CD14-positive monocyte (primary cell): Measurements from ENCODE around the gene MEX3A. TPM values are rescaled to one million over a fixed set of nuclear protein-coding genes. Genes with fewer than 3 reads are reported as not detected.

Source experiments
- DNase-seq, 3 donors: peaks; one replicate each; pipeline ENCODE4 v3.0.0-alpha.2; 2011 to 2022
- H2AFZ ChIP-seq: 2 replicates; pipeline ENCODE4 v1.6.0; 2012; ENCODE audit warnings: mild to moderate bottlenecking, low read depth, low read length, inconsistent platforms; ENCODE audit not compliant: insufficient read depth, poor library complexity, severe bottlenecking
- H3K27ac ChIP-seq, 2 donors: 1 replicate in 1 of 2; 2 replicates in 1 of 2; pipeline ENCODE4 v1.5.1; 2012 to 2013; ENCODE audit warnings: low read length in 2 of 2, control low read depth in 1 of 2, inconsistent platforms in 1 of 2, low read depth in 1 of 2, mild to moderate bottlenecking in 1 of 2
- H3K27me3 ChIP-seq, 2 donors: one replicate each; pipeline versions ENCODE4 v1.6.0 to v1.6.1; 2011 to 2013; ENCODE audit warnings: low read length in 2 of 2; ENCODE audit not compliant: control insufficient read depth in 2 of 2, insufficient read depth in 2 of 2
- H3K36me3 ChIP-seq, 2 donors: replicated peaks in 1 of 2; 1 replicate in 1 of 2; 2 replicates in 1 of 2; pipeline versions ENCODE4 v1.5.1 to v1.6.1; 2012 to 2013; ENCODE audit warnings: low read length in 2 of 2, control low read depth in 1 of 2, inconsistent platforms in 1 of 2, mild to moderate bottlenecking in 1 of 2; ENCODE audit not compliant: insufficient read depth in 2 of 2, control insufficient read depth in 1 of 2
- H3K4me1 ChIP-seq, 2 donors: 1 replicate in 1 of 2; 2 replicates in 1 of 2; pipeline versions ENCODE4 v1.5.1 to v1.6.1; 2012 to 2013; ENCODE audit warnings: low read length in 2 of 2, control low read depth in 1 of 2, inconsistent platforms in 1 of 2, mild to moderate bottlenecking in 1 of 2, moderate library complexity in 1 of 2; ENCODE audit not compliant: insufficient read depth in 2 of 2, control insufficient read depth in 1 of 2
- H3K4me2 ChIP-seq: replicated peaks from 2 replicates; pipeline ENCODE3; 2012; ENCODE audit warnings: low read length, moderate library complexity, mild to moderate bottlenecking; ENCODE audit not compliant: poor library complexity, severe bottlenecking; ENCODE audit errors: extremely low read depth
- H3K4me3 ChIP-seq, 3 experiments: fragments of 200-600 bp in 1 of 3; sonication (generic) in 1 of 3; replicated peaks in 1 of 3; 1 replicate in 2 of 3; 2 replicates in 1 of 3; pipeline ENCODE4 v1.5.1; 2011 to 2013; ENCODE audit warnings: low read length in 3 of 3, mild to moderate bottlenecking in 3 of 3, control low read depth in 2 of 3, low read depth in 2 of 3, inconsistent platforms in 1 of 3, moderate library complexity in 1 of 3
- H3K79me2 ChIP-seq: 2 replicates; pipeline ENCODE4 v1.6.0; 2012; ENCODE audit warnings: mild to moderate bottlenecking, control low read depth, inconsistent platforms, low read length, moderate library complexity; ENCODE audit not compliant: insufficient read depth
- H3K9ac ChIP-seq: 2 replicates; pipeline ENCODE4 v1.6.0; 2017; ENCODE audit warnings: low read length, mild to moderate bottlenecking; ENCODE audit not compliant: insufficient read depth, poor library complexity, severe bottlenecking
- H3K9me3 ChIP-seq, 2 donors: replicated peaks in 1 of 2; 1 replicate in 1 of 2; 2 replicates in 1 of 2; pipeline versions ENCODE4 v1.5.1 to v1.6.1; 2012 to 2013; ENCODE audit warnings: low read length in 2 of 2, control low read depth in 1 of 2; ENCODE audit not compliant: control insufficient read depth in 1 of 2, insufficient read depth in 1 of 2
- H4K20me1 ChIP-seq: 2 replicates; pipeline ENCODE4 v1.6.0; 2012; ENCODE audit warnings: mild to moderate bottlenecking, low read length, control low read depth, moderate library complexity; ENCODE audit not compliant: insufficient read depth
- H3K27ac Mint-ChIP-seq, 7 donors: one replicate each; pipeline ENCODE4 v1.8.0; 2020; ENCODE audit warnings: mild to moderate bottlenecking in 7 of 7, mixed read lengths in 7 of 7, moderate library complexity in 6 of 7, inconsistent platforms in 2 of 7
- H3K27me3 Mint-ChIP-seq, 3 donors: one replicate each; pipeline ENCODE4 v1.8.0; 2021 to 2022; ENCODE audit warnings: low read depth in 3 of 3, mild to moderate bottlenecking in 3 of 3, mixed read lengths in 3 of 3, moderate library complexity in 3 of 3, inconsistent platforms in 1 of 3
- H3K36me3 Mint-ChIP-seq, 2 donors: one replicate each; pipeline ENCODE4 v1.8.0; 2020; ENCODE audit warnings: mixed read lengths in 2 of 2, inconsistent platforms in 1 of 2, mild to moderate bottlenecking in 1 of 2
- H3K4me1 Mint-ChIP-seq: one replicate; pipeline ENCODE4 v1.8.0; 2020; ENCODE audit warnings: mild to moderate bottlenecking, mixed read lengths
- H3K4me3 Mint-ChIP-seq, 2 donors: one replicate each; pipeline ENCODE4 v1.8.0; 2020; ENCODE audit warnings: mild to moderate bottlenecking in 2 of 2, mixed read lengths in 2 of 2, moderate library complexity in 1 of 2
- H3K9me3 Mint-ChIP-seq, 7 donors: one replicate each; pipeline ENCODE4 v1.8.0; 2020 to 2022; ENCODE audit warnings: mixed read lengths in 7 of 7, mild to moderate bottlenecking in 6 of 7, moderate library complexity in 6 of 7, inconsistent platforms in 2 of 7
- WGBS: methylation state at CpG from one replicate; pipeline ENCODE4 v1.1.5; 2013; ENCODE audit warnings: missing lambda C conversion rate; ENCODE audit not compliant: insufficient coverage; 5-methylcytosine and 5-hydroxymethylcytosine counted together
- intact Hi-C, 2 donors: fragments of 100-400 bp; cut with micrococcal nuclease; formaldehyde crosslinking; loops; one replicate each; pipeline versions ENCODE4 v1.15.0 to v1.15.1; 2023
- polyA plus RNA-seq, 3 donors: library from polyadenylated mRNA; depleted of rRNA in 1 of 3; unstranded in 2 of 3; stranded (reverse) in 1 of 3; fragments of 300-500 nt in 2 of 3; fragments of >200 nt in 1 of 3; fragmentation: Illumina TruSeq in 2 of 3; gene quantifications; 1 replicate in 2 of 3; 2 replicates in 1 of 3; pipeline ENCODE4 v1.2.3, GENCODE V29; 2012 to 2021
- TF ChIP-seq, protein P1 (sequence below): fragments of 200-600 bp; IDR thresholded peaks from one replicate; pipeline ENCODE4 v1.8.0; 2022; ENCODE audit warnings: antibody characterized with exemption, mild to moderate bottlenecking

The MEX3A gene
- polyA plus RNA-seq, 3 donors, result not detected

DNA sequence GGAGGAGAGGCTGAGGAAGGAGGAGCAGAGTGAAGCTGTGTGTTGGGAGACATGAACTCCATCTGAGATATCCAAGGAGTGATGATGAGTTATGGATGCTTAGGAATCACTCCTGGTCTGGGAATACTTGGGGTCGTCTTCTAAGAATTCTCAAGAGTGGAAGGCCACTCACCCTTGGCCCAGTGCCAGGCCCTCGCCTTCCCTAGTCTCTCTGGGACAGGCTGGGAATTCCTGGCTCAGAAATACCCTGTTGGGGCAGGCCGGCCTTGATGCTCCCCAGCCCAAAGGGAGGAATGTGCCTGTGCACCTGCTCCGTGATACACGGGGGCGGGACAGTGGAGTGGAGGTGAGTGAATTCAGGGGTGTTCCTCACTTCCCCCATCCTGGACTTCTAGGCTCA, 19.6 kb upstream of the MEX3A start:
- peaks cover 22 to 26% of the 10 kb centered on the region in 2 donors for H3K36me3 Mint-ChIP-seq
- no peak for DNase-seq
- H3K4me2 ChIP-seq, result no peak overlapping the region

DNA sequence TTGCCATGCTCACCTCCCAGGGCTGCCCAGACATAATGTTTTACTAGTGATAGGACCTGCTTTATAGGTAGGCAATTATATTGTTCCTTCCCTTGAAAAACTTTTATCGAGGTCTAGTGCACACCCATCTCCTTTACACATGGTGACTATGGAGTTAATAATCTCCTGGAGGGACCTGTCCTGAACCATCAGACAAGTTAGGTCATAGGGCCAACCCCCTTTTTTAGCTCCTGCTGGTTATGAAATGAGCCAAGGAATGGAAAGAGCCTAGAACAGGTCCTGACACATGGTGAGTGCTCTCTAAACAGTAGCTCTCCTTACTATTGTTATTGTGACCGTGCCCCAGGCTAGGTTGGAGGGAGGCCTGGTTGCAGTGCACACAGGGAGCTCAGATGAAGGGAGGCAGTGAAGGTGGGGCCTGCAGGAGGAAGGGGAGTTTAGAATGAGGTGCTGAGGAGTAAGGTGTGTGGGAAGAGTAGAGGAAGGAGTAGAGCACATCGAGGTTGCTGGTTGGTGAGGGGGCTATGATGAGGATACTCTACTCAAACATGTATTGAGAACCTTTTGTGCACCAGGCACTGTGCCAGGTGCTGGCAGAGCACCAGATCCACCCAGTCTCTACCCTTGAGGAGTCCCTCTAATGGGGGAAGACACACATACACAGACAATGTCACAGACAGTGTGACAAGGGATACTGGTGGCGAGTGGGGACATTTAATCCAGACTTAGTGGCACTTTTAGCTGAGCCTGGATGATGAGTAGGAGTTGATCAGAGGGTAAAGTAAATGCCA, 18.1 kb upstream of the MEX3A start:
- Histone ChIP-seq H3K79me2 (no peaks in the 10 kb centered on the region), H3K36me3 (no peaks in the 10 kb centered on the region), H4K20me1 (no peaks in the 10 kb centered on the region), H2AFZ (no peak overlapping the region), H3K9me3 (peaks cover 0 to 4% of the 10 kb centered on the region in 2 donors), H3K4me1 (peaks cover 33 to 47% of the 10 kb centered on the region in 2 donors), H3K4me2 (no peak overlapping the region), H3K4me3 (no peak overlapping the region), H3K9ac (no peak overlapping the region), H3K27ac (no peak overlapping the region), H3K27me3 (peaks cover 62 to 100% of the 10 kb centered on the region in 2 donors)
- peaks cover 94 to 100% (median 96%) of the 10 kb centered on the region in 3 donors for H3K27me3 Mint-ChIP-seq
- H3K9me3 Mint-ChIP-seq, result peaks cover 0 to 20% (median 6%) of the 10 kb centered on the region in 7 donors
- TF ChIP-seq, protein P1, sequence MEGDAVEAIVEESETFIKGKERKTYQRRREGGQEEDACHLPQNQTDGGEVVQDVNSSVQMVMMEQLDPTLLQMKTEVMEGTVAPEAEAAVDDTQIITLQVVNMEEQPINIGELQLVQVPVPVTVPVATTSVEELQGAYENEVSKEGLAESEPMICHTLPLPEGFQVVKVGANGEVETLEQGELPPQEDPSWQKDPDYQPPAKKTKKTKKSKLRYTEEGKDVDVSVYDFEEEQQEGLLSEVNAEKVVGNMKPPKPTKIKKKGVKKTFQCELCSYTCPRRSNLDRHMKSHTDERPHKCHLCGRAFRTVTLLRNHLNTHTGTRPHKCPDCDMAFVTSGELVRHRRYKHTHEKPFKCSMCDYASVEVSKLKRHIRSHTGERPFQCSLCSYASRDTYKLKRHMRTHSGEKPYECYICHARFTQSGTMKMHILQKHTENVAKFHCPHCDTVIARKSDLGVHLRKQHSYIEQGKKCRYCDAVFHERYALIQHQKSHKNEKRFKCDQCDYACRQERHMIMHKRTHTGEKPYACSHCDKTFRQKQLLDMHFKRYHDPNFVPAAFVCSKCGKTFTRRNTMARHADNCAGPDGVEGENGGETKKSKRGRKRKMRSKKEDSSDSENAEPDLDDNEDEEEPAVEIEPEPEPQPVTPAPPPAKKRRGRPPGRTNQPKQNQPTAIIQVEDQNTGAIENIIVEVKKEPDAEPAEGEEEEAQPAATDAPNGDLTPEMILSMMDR, result no peak
- 100% methylated on average over 1 of the region's 4 CpGs for WGBS
- H3K27ac Mint-ChIP-seq, result peak overlapping the region in 1 of 7 donors; percentile 12
- intact Hi-C loops, result no loop called here
- H3K4me1 Mint-ChIP-seq, result peaks cover 51% of the 10 kb centered on the region
- peaks cover 15 to 25% of the 10 kb centered on the region in 2 donors for H3K36me3 Mint-ChIP-seq
- H3K4me3 Mint-ChIP-seq, result peak overlapping the region in 1 of 2 donors; percentile 76
- no peak for DNase-seq

More for the DNA sequence above, 19.6 kb upstream of the MEX3A start:
- no peak overlapping the region for H3K9ac ChIP-seq
- H3K4me1 ChIP-seq, result peaks cover 35 to 45% of the 10 kb centered on the region in 2 donors
- no peak overlapping the region for H3K27ac ChIP-seq
- WGBS, result 94% methylated on average over 2 of the region's 6 CpGs
- TF ChIP-seq, protein P1, result no peak
- Mint-ChIP-seq H3K27me3 (peaks cover 95 to 100% (median 97%) of the 10 kb centered on the region in 3 donors), H3K27ac (peak overlapping the region in 3 of 7 donors; percentile 1 to 80 (median 68)), H3K4me3 (peak overlapping the region in 1 of 2 donors; percentile 76), H3K4me1 (peaks cover 50% of the 10 kb centered on the region), H3K9me3 (peaks cover 0 to 23% (median 15%) of the 10 kb centered on the region in 7 donors)
- no peak overlapping the region for H3K4me3 ChIP-seq
- H3K27me3 ChIP-seq, result peaks cover 63 to 100% of the 10 kb centered on the region in 2 donors
- no peaks in the 10 kb centered on the region for H3K79me2 ChIP-seq
- no peaks in the 10 kb centered on the region for H3K36me3 ChIP-seq
- peaks cover 0 to 4% of the 10 kb centered on the region in 2 donors for H3K9me3 ChIP-seq
- no peak overlapping the region for H2AFZ ChIP-seq
- no peaks in the 10 kb centered on the region for H4K20me1 ChIP-seq
- intact Hi-C loops, result no loop called here
